Duodenal mucosa (tissue), 2 donors: ENCODE results near the gene GADD45B.
A peak's percentile ranks its signal among the peaks of the same experiment; 100 is the strongest.
"Not testable (repeated sequence)": the region's sequence is repeated elsewhere in the genome, so short reads cannot be mapped to it uniquely, and the experiment has no call there.

ENCODE experiments used
- H3K27ac ChIP-seq: one replicate; pipeline ENCODE4 v1.7.0; 2013; ENCODE audit warnings: low read depth, low read length
- H3K27me3 ChIP-seq, 2 donors: one replicate each; pipeline ENCODE4 v1.7.0; 2013; ENCODE audit warnings: low read length in 2 of 2, control low read depth in 1 of 2; ENCODE audit not compliant: insufficient read depth in 2 of 2, control insufficient read depth in 1 of 2
- H3K36me3 ChIP-seq, 2 donors: one replicate each; pipeline ENCODE4 v1.7.0; 2013; ENCODE audit warnings: low read length in 2 of 2, control low read depth in 1 of 2; ENCODE audit not compliant: insufficient read depth in 2 of 2, control insufficient read depth in 1 of 2
- H3K4me1 ChIP-seq, 2 donors: one replicate each; pipeline ENCODE4 v1.7.0; 2013; ENCODE audit warnings: low read length in 2 of 2, control low read depth in 1 of 2; ENCODE audit not compliant: insufficient read depth in 2 of 2, control insufficient read depth in 1 of 2
- H3K4me3 ChIP-seq, 2 donors: one replicate each; pipeline ENCODE4 v1.7.0; 2013; ENCODE audit warnings: low read length in 2 of 2, low read depth in 1 of 2
- H3K9ac ChIP-seq, 2 donors: one replicate each; pipeline ENCODE4 v1.7.0; 2013; ENCODE audit warnings: low read length in 2 of 2, low read depth in 1 of 2
- H3K9me3 ChIP-seq, 2 donors: one replicate each; pipeline ENCODE4 v1.7.0; 2013; ENCODE audit warnings: low read length in 2 of 2, control low read depth in 1 of 2; ENCODE audit not compliant: control insufficient read depth in 1 of 2

GADD45B gene

DNA sequence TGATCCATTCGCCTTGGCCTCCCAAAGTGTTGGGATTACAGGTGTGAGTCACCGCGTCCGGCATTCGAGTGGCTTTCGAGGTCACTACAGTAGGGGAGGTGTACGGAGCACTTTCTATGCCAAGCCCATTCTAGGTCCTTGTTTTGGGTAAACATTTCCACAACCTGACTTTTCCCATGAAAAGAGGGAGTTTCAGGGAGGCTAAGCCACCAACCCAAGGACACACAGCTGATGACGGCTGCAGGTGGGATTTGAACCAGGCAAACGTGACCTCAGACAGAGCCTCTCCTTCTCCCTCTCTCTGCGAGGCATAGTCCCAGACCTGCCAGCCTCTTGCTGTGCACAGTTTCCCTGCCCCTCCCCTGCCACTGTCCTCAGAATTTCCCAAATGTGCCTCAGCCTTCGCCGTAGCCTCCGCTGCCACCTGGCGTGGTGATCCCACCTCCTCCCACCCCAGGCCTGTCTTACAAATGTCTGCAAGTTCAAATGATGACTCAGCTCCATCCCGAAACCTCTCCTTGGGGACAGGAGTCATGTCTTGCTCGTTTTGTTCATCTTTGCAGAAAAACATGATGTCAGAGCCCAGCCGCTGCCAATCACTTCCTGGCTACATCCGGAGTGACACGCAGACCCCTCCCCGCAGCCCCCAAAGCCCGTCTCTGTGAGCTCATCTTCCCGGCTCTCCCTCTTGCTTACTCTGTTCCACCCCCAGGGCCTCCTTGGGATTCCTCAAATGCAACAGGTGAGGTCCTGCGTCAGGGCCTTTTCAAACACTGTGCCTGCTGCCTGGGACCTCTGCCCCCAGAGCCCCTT lies 6.6 kb upstream of the GADD45B start:
- H3K9me3 ChIP-seq: no peaks in the 10 kb centered on the region
- H3K4me1 ChIP-seq: no peaks in the 10 kb centered on the region
- no peak overlapping the region for H3K27ac ChIP-seq
- H3K27me3 ChIP-seq: no peaks in the 10 kb centered on the region
- H3K9ac ChIP-seq: no peak overlapping the region
- H3K36me3 ChIP-seq: no peaks in the 10 kb centered on the region
- H3K4me3 ChIP-seq: no peak overlapping the region

DNA sequence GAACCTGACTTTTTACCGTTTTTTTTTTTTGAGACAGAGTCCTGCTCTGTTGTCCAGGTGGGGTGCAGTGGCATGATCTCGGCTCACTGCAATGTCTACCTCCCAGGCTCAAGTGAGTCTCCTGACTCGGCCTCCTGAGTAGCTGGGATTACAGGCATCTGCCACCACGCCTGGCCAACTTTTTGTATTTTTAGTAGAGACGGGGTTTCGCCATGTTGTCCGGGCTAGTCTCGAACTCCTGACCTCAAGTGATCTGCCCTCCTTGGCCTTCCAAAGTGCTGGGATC lies 6.1 kb upstream of the GADD45B start:
- not testable (repeated sequence) for H3K4me1 ChIP-seq, H3K4me3 ChIP-seq, H3K9ac ChIP-seq, H3K36me3 ChIP-seq, H3K9me3 ChIP-seq, H3K27ac ChIP-seq, H3K27me3 ChIP-seq

- H3K4me1 ChIP-seq: peaks cover 10 to 28% of the 10 kb centered on the region in 2 donors
- H3K9ac ChIP-seq: peak overlapping the region; percentile 39 to 63
- H3K36me3 ChIP-seq: no peaks in the 10 kb centered on the region
- peak overlapping the region; percentile 85 to 99 for H3K4me3 ChIP-seq
- H3K9me3 ChIP-seq: no peaks in the 10 kb centered on the region
- no peaks in the 10 kb centered on the region for H3K27me3 ChIP-seq
- H3K27ac ChIP-seq: peak overlapping the region; percentile 66
These were observed 1.5 kb upstream of the GADD45B start for GRCh38 chr19:2474232-2475017.

- Histone ChIP-seq H3K9me3 (no peaks in the 10 kb centered on the region), H3K4me1 (peaks cover 10 to 28% of the 10 kb centered on the region in 2 donors)
These were observed 767 bp upstream of the GADD45B start for GRCh38 chr19:2475018-2475701.

DNA sequence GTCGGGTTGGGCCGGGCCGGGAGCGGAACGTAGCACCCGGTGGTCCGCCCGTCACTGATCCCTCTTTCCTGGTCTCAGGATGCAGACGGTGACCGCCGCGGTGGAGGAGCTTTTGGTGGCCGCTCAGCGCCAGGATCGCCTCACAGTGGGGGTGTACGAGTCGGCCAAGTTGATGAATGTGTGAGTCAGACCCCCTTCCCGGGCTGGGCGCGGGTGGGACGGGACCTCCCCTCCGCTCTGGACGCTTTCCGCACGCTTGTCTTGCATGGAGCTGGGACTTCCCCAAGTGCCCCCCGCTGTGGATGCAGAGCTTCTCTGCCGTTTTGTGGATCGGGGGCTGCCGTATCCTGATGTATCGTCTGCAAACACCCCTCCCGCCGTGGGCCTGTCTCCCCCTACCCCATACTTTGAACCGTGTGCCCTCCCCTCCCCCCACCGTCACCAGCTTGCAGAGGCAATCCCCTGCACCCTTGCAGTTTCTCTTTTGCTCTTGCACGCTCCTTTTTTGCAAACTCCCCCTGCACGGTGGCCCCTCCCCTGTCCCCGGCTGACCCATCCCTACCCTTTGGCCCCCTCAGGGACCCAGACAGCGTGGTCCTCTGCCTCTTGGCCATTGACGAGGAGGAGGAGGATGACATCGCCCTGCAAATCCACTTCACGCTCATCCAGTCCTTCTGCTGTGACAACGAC lies 669 bp downstream of the GADD45B start:
- peak overlapping the region; percentile 44 for H3K27ac ChIP-seq
- H3K36me3 ChIP-seq: no peaks in the 10 kb centered on the region
- peak overlapping the region; percentile 75 to 82 for H3K9ac ChIP-seq
- H3K27me3 ChIP-seq: no peaks in the 10 kb centered on the region
- H3K9me3 ChIP-seq: no peaks in the 10 kb centered on the region
- H3K4me3 ChIP-seq: peak overlapping the region; percentile 85 to 99
- peaks cover 10 to 28% of the 10 kb centered on the region in 2 donors for H3K4me1 ChIP-seq

More at GRCh38 chr19:2475018-2475701, 767 bp upstream of the GADD45B start:
- peak overlapping the region; percentile 66 for H3K27ac ChIP-seq
- H3K9ac ChIP-seq: peak overlapping the region; percentile 39 to 63
- H3K4me3 ChIP-seq: peak overlapping the region; percentile 85 to 99
- H3K36me3 ChIP-seq: no peaks in the 10 kb centered on the region
- H3K27me3 ChIP-seq: no peaks in the 10 kb centered on the region

DNA sequence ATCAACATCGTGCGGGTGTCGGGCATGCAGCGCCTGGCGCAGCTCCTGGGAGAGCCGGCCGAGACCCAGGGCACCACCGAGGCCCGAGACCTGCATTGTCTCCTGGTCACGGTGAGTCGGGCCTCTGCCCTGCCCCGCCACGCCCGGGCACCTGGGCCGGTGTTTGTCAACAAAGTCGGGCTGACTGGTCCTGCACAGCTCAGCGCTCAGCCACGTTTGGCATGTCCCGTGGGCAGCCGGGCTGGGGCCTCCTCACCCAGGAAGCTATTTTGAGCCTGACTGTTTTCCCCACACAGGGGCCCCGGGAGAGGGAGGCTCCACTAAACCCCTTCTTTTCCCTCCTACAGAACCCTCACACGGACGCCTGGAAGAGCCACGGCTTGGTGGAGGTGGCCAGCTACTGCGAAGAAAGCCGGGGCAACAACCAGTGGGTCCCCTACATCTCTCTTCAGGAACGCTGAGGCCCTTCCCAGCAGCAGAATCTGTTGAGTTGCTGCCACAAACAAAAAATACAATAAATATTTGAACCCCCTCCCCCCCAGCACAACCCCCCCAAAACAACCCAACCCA lies 1.3 kb downstream of the GADD45B start:
- Histone ChIP-seq H3K9me3 (no peaks in the 10 kb centered on the region), H3K27me3 (no peaks in the 10 kb centered on the region), H3K27ac (peak overlapping the region; percentile 44), H3K4me3 (peak overlapping the region; percentile 85 to 99), H3K36me3 (no peaks in the 10 kb centered on the region), H3K9ac (peak overlapping the region; percentile 75 to 82), H3K4me1 (peaks cover 10 to 28% of the 10 kb centered on the region in 2 donors)

GRCh38 chr19:2477732-2478191 lies 1.8 kb downstream of the GADD45B start:
- H3K4me1 ChIP-seq: peaks cover 10 to 28% of the 10 kb centered on the region in 2 donors
- peaks cover 0 to 4% of the 10 kb centered on the region in 2 donors for H3K9me3 ChIP-seq
- peak overlapping the region; percentile 85 to 99 for H3K4me3 ChIP-seq
- no peaks in the 10 kb centered on the region for H3K27me3 ChIP-seq
- H3K36me3 ChIP-seq: no peaks in the 10 kb centered on the region
- no peak overlapping the region for H3K27ac ChIP-seq
- H3K9ac ChIP-seq: peak overlapping the region; percentile 70 to 75

DNA sequence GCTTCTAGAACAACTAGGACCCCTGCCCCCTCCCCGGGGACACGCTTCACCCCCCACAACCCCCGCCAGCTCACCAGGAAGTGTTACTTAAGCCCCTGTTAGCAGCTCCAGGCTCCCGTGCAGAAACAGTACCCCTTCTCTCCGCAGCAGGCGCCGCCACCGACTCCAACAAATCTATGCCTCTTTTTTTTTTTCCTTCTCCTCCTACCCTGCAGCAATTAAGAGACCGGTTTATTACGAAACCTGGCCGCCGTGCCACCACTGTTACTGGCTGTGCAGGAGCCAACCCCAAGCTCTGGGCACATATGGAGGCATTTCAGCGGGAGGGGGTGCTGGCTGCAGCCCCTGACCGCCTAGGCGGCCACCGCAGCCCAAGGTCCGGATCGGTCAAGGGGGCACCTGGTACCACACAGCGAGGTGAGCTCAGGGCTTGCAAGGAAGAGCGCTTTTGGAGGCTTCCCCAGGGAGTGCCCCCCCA lies 2.4 kb downstream of the GADD45B start:
- Histone ChIP-seq H3K36me3 (no peaks in the 10 kb centered on the region), H3K4me3 (peak overlapping the region; percentile 85 to 99), H3K4me1 (peaks cover 10 to 28% of the 10 kb centered on the region in 2 donors), H3K9ac (peak overlapping the region; percentile 72 to 75), H3K27ac (peak overlapping the region; percentile 74), H3K27me3 (no peaks in the 10 kb centered on the region), H3K9me3 (peaks cover 0 to 8% of the 10 kb centered on the region in 2 donors)

GRCh38 chr19:2478756-2479555 lies 3.0 kb downstream of the GADD45B start:
- Histone ChIP-seq H3K9me3 (peaks cover 0 to 13% of the 10 kb centered on the region in 2 donors), H3K4me3 (peak overlapping the region; percentile 85 to 99), H3K27ac (peak overlapping the region; percentile 74), H3K27me3 (no peaks in the 10 kb centered on the region), H3K9ac (peak overlapping the region; percentile 72 to 75), H3K36me3 (no peaks in the 10 kb centered on the region), H3K4me1 (peaks cover 10 to 28% of the 10 kb centered on the region in 2 donors)
